ENCODE data around the gene MUC4.

- no peak for TF ChIP-seq TAF1 (IDR thresholded peaks at IDR 0.05; ENCODE audit: borderline replicate concordance, low read depth, low read length)
- no peak for TF ChIP-seq POLR2A (IDR thresholded peaks at IDR 0.05; ENCODE audit: low read depth, low read length)
- no peak for TF ChIP-seq POLR2AphosphoS5 (IDR thresholded peaks at IDR 0.05; ENCODE audit: low read depth, low read length)
Measured at GRCh38 chr3:195764961-195765706, 46.6 kb downstream of the MUC4 start.

Measured in GM12892 (cell line).